AG10803 (cell line): Measurements from ENCODE around the gene SMS.

ENCODE experiments used
- DNase-seq: peaks from one replicate; pipeline ENCODE4 v3.0.0; 2010; ENCODE audit warnings: low read depth
- H3K4me3 ChIP-seq: 2 replicates; pipeline ENCODE4 v1.5.1; 2011; ENCODE audit warnings: mild to moderate bottlenecking, low read length, control low read depth
- CTCF ChIP-seq: conservative IDR thresholded peaks from 2 replicates; pipeline ENCODE4 v1.5.1; 2011; ENCODE audit warnings: mild to moderate bottlenecking, low read length, control low read depth, inconsistent platforms

SMS gene

DNA sequence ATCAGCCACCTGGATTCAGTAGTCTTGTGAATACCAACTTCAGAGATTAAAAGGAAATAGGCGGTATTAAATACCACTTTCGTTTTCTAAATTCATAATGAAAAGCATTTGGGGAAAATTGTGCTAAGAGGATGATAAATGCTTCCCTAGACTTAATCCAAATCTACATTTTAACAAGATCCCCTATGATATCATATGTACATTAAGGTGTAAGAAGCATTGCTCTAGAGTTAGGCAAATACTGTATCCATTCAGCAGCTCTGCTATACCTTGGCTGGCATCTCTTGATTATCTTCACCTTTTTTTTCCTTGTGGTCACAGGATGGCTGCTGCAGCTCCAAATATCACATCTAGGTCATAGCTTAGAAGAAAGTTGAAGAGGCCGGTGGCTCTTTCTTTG, 51.0 kb downstream of the SMS start:
- no peak overlapping the region for H3K4me3 ChIP-seq
- TF ChIP-seq CTCF: no peak
- DNase-seq: no peak

GRCh38 chrX:21993265-21993664, 52.8 kb downstream of the SMS start:
- DNase-seq: no peak

DNA sequence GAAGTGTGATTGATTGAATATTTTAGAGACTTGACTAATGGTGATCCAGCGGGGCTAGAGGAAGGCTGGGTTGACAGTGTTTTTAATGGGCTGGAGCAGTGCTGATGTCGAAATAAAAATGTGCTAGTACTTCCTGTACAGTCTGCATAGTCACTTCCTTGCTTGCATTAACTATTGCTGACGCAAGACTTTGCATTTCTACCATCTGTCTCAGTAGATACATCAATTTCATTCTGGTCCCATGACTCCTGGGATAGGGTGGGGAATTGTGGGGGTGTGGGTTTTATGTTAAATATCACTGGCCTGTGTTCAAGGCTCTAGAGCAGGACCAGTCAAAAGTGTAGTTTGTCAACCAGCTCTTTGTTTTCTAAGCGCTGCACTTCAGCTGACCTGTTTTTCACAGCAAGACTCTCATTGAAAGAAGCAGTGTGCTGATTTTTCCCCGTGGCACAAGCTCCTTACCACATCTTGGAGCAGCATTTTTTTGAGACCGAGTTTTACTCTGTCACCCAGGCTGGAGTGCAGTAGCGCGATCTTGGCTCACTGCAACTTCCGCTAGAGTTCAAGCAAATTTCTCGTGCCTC, 56.5 kb downstream of the SMS start:
- DNase-seq: peak; percentile 60
- no peak overlapping the region for H3K4me3 ChIP-seq
- TF ChIP-seq CTCF: no peak

More at GRCh38 chrX:21993265-21993664, 52.8 kb downstream of the SMS start:
- TF ChIP-seq CTCF: no peak
- no peak overlapping the region for H3K4me3 ChIP-seq

- TF ChIP-seq CTCF: no peak
- DNase-seq: no peak
- no peak overlapping the region for H3K4me3 ChIP-seq
Observed at GRCh38 chrX:21998037-21998436, 57.5 kb downstream of the SMS start.

GRCh38 chrX:22004866-22005265, 64.4 kb downstream of the SMS start:
- H3K4me3 ChIP-seq: no peak overlapping the region
- no peak for DNase-seq
- no peak for TF ChIP-seq CTCF

GRCh38 chrX:22012051-22012450, 71.5 kb downstream of the SMS start:
- no peak for TF ChIP-seq CTCF

DNA sequence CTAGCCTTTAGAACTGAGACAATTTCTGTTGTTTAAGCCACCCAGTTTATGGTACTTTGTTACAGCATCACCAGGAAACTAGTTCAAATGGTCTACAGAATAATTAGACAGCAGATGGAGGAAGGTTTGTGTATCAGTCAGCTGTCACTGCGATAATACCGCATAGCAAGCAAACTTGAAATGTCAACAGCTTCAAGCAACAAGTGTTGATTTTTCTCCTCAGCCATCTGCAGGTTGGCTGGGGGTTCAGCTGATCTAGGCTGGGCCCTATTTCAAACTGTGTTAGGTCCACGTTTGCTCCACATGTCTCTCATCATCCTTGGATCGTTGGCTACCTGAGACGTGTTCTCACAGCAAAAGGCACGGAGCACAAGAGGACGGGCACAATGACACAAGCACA, 72.4 kb downstream of the SMS start:
- no peak overlapping the region for H3K4me3 ChIP-seq
- no peak for TF ChIP-seq CTCF
- no peak for DNase-seq

More at GRCh38 chrX:22012051-22012450, 71.5 kb downstream of the SMS start:
- no peak overlapping the region for H3K4me3 ChIP-seq
- DNase-seq: no peak
